Lung (tissue), 12 donors: ENCODE results near the gene JUN. TPM values are rescaled to one million over a fixed set of nuclear protein-coding genes. Genes with fewer than 3 reads are reported as not detected.

Source experiments
- ATAC-seq: fragments of 200-7000 bp; cut with Tn5 transposase; one replicate; pipeline ENCODE4 v1.9.1; 2020; ENCODE audit warnings: moderate number of reproducible peaks; ENCODE audit not compliant: insufficient read depth, low FRiP score
- DNase-seq, 3 donors: peaks; one replicate each; pipeline ENCODE4 v3.0.0-alpha.2; 2013 to 2017
- H3K27ac ChIP-seq, 2 donors: one replicate each; pipeline ENCODE4 v1.5.1; 2013; ENCODE audit warnings: mild to moderate bottlenecking in 2 of 2, moderate library complexity in 2 of 2, control low read depth in 1 of 2, inconsistent platforms in 1 of 2, low read depth in 1 of 2, low read length in 1 of 2
- H3K27me3 ChIP-seq, 3 donors: one replicate each; pipeline ENCODE4 v1.5.1; 2013; ENCODE audit warnings: low read length in 2 of 3; ENCODE audit not compliant: control insufficient read depth in 3 of 3, insufficient read depth in 3 of 3
- H3K36me3 ChIP-seq, 4 donors: one replicate each; pipeline ENCODE4 v1.5.1; 2013; ENCODE audit warnings: low read length in 4 of 4, mild to moderate bottlenecking in 1 of 4, moderate library complexity in 1 of 4; ENCODE audit not compliant: control insufficient read depth in 4 of 4, insufficient read depth in 4 of 4
- H3K4me1 ChIP-seq, 5 donors: one replicate each; pipeline ENCODE4 v1.5.1; 2013; ENCODE audit warnings: low read length in 5 of 5, mild to moderate bottlenecking in 2 of 5, moderate library complexity in 1 of 5; ENCODE audit not compliant: control insufficient read depth in 5 of 5, insufficient read depth in 5 of 5
- H3K4me3 ChIP-seq: one replicate; pipeline ENCODE4 v1.5.1; 2013; ENCODE audit warnings: mild to moderate bottlenecking, control low read depth, moderate library complexity
- H3K9ac ChIP-seq, 2 donors: one replicate each; pipeline ENCODE4 v1.5.1; 2013; ENCODE audit warnings: low read length in 2 of 2, control low read depth in 1 of 2; ENCODE audit not compliant: insufficient read depth in 1 of 2
- H3K9me3 ChIP-seq, 4 donors: one replicate each; pipeline ENCODE4 v1.5.1; 2013; ENCODE audit warnings: low read length in 3 of 4, mild to moderate bottlenecking in 1 of 4, moderate library complexity in 1 of 4; ENCODE audit not compliant: control insufficient read depth in 4 of 4, insufficient read depth in 3 of 4
- CTCF ChIP-seq: IDR thresholded peaks from 2 replicates; pipeline ENCODE4 v1.5.1; 2012; ENCODE audit warnings: mild to moderate bottlenecking; ENCODE audit errors: control extremely low read depth, extremely low read depth
- WGBS, 2 donors: extraction: QIAGEN DNeasy Blood & Tissue Kit; methylation state at CpG; one replicate each; pipeline ENCODE4 v1.1.7; 2013; 5-methylcytosine and 5-hydroxymethylcytosine counted together
- polyA plus RNA-seq, 2 donors: library from polyadenylated mRNA; stranded (reverse); fragments of 200-250 nt; gene quantifications; one replicate each; pipeline ENCODE4 v1.2.1, GENCODE V29; 2013
- total RNA-seq, 2 donors: library from RNA; depleted of rRNA in 1 of 2; stranded (reverse); fragments of >200 nt in 1 of 2; gene quantifications; one replicate each; pipeline ENCODE4 v1.2.1, GENCODE V29; 2014 to 2021
- donor health status: control.
- donor health status: control.
- donor health status: Bipolar disorder and iron deficiency.
- donor health status: healthy.
- donor health status: DM: yes; HTN: yes; CAD: no.

Gene JUN
- total and polyA plus RNA-seq, 4 donors = 78.1 to 584 (median 142) TPM

DNA sequence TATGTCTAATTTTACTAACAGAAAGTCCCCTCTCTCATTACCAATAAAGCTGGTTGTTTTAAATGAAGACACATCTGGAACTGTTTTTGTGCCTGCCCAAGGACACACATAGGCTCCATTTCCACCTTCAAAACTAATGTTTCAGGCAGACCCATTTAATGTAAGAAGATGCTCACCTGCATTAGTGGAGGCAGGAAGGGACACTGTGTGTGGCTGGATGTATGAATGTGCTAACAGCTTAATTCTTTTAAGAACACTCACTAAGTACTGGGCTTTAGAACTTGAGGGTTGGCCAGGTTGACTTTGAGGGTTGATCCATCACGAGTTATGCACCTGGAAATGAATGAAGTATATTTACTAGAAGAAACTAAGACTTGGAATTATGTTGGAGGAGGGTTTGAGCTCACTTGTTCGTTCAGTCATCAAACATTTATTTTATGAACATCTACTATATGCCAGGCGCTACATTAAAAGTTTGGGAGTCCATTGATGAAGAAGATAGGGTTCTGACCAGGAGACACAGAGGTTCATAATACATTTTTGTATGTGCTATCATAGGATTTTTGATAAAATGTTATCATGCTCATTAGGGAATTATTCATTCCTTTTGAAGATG lies 5.4 kb downstream of the JUN start:
- Histone ChIP-seq H3K36me3 (peaks cover 0 to 7% (median 1%) of the 10 kb centered on the region in 4 donors), H3K27me3 (no peaks in the 10 kb centered on the region), H3K4me3 (no peak overlapping the region), H3K27ac (no peak overlapping the region), H3K9ac (no peak overlapping the region), H3K4me1 (peaks cover 0 to 30% (median 10%) of the 10 kb centered on the region in 5 donors), H3K9me3 (no peaks in the 10 kb centered on the region)
- 85 to 90% methylated on average over 3 of the region's 3 CpGs for WGBS, 2 donors
- DNase-seq (peak in 1 of 3 donors; percentile 31), ATAC-seq (no peak)
- no peak for TF ChIP-seq CTCF

GRCh38 chr1:58774027-58774426 lies 9.8 kb downstream of the JUN start:
- no peak for TF ChIP-seq CTCF
- Histone ChIP-seq H3K27ac (peak overlapping the region in 1 of 2 donors; percentile 49), H3K4me3 (no peak overlapping the region), H3K36me3 (no peaks in the 10 kb centered on the region), H3K9me3 (no peaks in the 10 kb centered on the region), H3K9ac (no peak overlapping the region), H3K4me1 (peaks cover 0 to 9% (median 0%) of the 10 kb centered on the region in 5 donors), H3K27me3 (no peaks in the 10 kb centered on the region)
- ATAC-seq (no peak), DNase-seq (no peak)
- 75 to 83% methylated on average over 1 of the region's 1 CpG for WGBS, 2 donors

DNA sequence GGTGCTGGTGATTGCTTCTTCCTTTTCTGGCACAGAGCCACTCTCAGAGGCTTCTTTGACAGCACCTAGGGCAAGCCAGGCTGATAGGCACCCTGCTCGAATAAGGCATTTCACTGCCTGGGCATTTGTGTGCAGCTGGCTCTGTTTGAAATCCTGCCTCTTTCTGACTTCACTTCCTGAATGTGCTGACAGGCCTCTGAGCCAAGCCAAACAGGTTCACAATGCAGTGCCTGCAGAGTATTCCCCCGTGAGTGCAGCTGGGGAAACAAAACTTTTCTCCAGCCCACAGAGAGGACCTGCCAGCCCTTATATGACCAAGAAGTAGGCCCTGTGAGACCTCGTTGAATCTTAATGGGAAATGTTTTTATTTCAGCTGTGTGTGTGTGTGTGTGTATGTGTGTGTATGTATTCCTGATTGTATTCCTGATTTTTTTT lies 10.4 kb downstream of the JUN start:
- Histone ChIP-seq H3K27ac (peak overlapping the region; percentile 24 to 27), H3K36me3 (no peaks in the 10 kb centered on the region), H3K4me1 (peaks cover 0 to 9% (median 0%) of the 10 kb centered on the region in 5 donors), H3K27me3 (no peaks in the 10 kb centered on the region), H3K4me3 (no peak overlapping the region), H3K9ac (no peak overlapping the region), H3K9me3 (no peaks in the 10 kb centered on the region)
- ATAC-seq (peak; percentile 36), DNase-seq (peak; percentile 38 to 73 (median 56))
- no peak for TF ChIP-seq CTCF
- WGBS, 2 donors = 3 to 7% methylated on average over 3 of the region's 3 CpGs

DNA sequence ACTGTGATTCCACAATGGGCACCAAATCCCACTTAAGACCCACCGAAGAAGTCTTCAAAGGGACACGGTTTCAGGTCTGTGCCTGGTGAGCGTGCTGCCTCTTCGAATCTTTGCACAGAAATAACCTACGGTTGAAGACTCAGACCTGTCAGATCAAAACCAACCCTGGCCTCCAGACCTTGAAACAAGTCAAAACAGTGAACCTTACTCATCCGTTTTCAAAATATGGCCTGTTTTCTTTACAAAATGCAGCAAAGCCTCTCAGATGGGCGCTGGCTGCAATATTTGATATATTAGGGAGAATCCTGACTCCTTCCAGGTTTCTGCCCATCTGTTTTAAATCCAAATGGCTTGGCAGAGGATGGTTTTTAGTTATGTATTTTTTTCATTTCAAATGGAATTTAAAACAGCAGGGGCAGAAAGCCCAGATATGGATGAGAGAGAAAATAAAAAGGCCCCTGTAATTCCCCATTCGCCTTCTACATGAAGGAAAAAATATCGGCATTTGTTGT lies 14.0 kb downstream of the JUN start:
- no peak overlapping the region for H3K27ac ChIP-seq

More for the DNA sequence above, 14.0 kb downstream of the JUN start:
- peaks cover 0 to 9% (median 0%) of the 10 kb centered on the region in 5 donors for H3K4me1 ChIP-seq
- H3K4me3 ChIP-seq = no peak overlapping the region
- no peaks in the 10 kb centered on the region for H3K36me3 ChIP-seq
- H3K27me3 ChIP-seq = no peaks in the 10 kb centered on the region
- ATAC-seq (no peak), DNase-seq (no peak)
- no peak for TF ChIP-seq CTCF
- WGBS, 2 donors = 80 to 91% methylated on average over 9 of the region's 9 CpGs
- no peak overlapping the region for H3K9ac ChIP-seq
- peaks cover 0 to 2% (median 0%) of the 10 kb centered on the region in 4 donors for H3K9me3 ChIP-seq
